ENCODE data around the gene ARHGAP6.
"Not testable (repeated sequence)": the region's sequence is repeated elsewhere in the genome, so short reads cannot be mapped to it uniquely, and the experiment has no call there.

Gene ARHGAP6

DNA sequence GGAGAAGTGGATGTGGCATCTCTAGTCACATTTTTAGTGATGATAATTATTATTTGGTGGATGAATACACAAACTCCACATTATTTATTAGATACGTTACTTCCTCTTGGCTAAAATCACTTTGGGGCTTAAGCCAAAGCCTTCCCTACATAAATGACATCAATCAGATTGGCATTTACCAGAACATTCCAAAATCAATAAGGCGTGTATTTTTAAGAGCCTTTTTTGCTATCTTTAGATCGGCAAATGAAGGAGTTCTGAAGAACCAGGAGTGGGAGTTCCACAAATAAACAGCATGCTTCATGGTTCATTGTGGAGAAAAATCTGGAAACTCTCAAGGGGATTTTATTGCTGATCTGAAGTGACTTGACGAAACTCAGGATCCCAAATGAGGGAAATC lies 282.8 kb downstream of the ARHGAP6 start:
- no peak for DNase-seq

DNA sequence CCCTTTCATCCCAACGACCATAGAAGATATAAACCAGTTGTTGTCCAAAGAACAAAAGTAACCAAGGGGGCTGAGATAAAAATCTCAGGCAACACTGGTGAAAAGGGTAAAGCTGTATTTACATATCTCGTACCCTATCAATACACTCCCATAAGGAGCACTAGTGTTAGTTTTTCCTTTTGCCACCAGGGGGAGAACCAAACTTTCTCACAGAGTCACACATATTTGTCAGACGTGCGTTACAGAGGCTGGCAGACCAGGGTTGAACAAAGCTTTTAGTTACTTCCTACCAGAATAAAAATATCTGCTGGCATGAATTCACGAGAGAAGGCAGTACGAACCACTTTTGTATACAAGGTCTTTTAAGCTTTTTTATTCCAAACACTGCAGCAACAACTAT lies 284.3 kb downstream of the ARHGAP6 start:
- no peak for DNase-seq

DNA sequence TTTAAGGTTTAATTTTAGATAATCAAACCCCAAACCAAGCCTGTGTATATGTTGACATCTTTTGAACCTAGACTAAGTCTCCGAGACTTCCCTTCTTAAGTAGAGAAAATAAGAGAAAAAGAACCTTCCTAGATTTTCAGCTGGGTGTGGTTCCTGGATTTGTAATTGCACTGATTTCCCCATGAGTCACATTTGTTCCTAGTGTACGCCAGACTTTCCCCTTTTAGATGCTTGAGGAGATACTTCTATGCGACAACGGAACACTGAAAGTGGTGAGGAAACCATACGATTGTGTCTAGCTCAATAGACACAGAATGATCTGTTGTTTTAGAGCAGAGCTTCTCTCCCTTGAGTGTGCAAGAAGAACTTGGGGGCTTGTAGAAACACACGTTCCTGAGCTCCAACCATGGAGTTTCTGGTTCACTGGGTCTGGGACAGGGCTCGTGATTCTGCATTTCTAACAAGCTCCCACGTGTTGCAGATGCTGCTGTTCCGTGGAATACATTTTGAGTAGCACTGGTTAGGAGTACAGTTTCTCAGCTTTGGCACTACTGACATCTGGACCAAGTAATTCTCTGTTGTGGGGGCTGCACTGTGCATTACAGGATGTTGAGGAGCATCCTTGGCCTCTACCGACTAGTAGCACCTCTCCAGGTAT lies 285.4 kb downstream of the ARHGAP6 start:
- no peak for DNase-seq

DNA sequence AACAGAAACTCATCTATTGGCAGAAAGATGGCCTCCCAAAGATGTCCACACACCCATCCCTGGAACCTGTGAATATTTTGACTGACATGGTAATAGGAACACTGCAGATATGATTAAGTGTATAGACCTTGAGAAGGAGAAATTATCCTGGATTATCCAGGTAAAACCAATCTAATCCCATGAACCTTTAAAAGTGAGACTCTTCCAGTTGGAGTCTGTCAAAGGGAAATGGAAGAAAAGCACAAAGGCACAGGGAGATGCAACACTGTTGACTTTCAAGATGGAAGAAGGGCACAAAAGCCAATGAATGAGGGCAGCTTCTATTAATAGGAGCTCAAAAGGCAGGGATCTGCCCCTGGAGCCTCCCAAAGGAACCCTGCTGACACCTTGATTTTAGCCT lies 289.6 kb downstream of the ARHGAP6 start:
- DNase-seq, result no peak

DNA sequence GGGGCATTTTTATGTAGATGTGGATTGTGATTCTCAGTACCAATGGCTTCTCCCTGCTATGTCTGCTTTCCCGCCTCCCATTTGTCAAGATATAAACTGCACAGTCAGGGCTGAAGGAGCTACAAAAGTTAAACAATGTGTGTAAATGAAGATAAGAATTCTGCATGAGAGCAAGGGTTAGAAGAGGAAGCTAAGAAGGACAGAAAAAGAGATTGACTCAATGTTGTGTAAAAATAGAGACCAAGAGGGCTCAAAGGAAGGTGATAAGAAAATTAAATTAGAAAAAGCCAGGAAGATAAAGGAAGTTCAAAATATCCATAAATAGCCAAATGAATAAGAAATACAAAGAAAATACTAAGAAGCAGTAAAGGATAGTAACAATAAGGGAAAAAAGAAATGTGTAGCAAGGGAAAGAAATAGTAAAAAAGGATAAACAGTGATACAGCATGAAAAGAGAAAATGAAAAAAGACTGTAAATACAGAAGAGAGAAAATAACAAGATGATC lies 290.1 kb downstream of the ARHGAP6 start:
- DNase-seq, result no peak

DNA sequence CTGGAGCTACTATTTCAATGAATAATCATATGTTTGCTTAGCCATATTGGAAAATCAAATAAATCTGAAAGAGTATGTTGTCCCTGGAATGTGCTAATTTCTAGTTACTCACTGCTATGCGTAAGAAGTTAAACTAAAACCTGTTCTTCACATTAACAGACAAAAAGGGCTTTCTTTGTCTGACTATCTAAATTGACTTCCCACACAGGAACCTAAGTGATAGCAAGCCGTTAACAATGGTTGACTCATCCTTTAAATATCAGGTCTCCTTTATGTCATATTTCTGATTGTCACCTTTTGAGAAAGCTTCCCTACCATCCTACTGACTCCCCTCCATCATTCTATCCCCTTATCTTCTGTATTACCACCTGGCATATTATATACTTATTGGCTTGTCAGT lies 291.1 kb downstream of the ARHGAP6 start:
- DNase-seq, result no peak

DNA sequence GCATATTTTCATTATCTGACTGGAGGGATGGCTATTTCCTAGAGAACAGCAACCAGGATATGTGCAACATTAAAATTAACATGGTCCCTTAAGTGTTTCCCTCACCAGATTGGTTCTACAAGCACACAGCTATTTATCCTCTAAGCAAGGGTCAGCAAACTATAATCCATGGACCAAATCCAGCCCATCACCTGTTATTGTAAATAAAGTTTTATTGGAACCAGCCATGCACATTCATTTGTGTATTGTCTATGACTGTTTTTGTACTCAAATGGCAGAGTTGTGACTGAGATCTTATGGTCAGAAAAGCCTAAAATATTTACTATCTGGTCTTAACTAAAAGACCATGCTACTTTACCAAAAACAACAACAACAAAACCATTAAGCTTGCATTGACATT lies 294.6 kb downstream of the ARHGAP6 start:
- no peak for DNase-seq

DNA sequence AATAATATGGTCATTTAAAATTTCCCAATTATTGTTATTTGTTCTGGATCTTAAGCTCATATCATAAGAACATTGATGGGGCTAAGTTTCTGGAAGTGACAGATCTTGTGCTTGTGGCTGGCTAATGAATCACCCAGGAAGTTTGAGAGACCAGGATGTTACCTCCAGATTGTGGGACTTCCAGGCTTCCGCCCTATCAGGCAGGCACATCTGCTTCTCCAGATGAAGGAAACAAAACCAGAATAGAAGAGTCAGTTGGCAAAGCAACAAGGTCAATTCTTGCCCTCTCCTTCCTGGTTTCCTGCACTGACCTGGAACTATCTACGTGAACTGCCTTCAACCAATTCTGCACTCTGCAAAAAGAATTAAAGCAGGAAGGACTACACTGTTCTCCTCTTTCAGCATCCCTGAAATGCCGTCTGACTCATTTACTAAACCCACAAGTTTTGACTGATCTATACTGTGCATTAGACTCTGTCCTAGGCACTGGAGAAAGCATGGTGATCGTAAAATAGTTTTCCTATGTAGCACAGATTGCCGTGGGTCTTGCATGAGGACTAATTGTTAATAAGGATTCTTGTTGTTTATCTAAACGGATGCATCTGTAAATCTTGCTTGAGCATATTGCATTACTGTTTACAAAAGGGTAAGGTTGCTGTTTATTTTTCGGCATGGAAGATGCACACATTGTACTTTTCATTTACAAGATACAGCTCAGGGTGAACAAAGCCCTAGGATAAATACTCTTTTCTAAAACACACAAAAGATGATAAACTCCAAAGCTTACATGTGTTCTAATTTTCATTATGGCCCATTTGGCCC lies 297.9 kb downstream of the ARHGAP6 start:
- no peak for DNase-seq

DNA sequence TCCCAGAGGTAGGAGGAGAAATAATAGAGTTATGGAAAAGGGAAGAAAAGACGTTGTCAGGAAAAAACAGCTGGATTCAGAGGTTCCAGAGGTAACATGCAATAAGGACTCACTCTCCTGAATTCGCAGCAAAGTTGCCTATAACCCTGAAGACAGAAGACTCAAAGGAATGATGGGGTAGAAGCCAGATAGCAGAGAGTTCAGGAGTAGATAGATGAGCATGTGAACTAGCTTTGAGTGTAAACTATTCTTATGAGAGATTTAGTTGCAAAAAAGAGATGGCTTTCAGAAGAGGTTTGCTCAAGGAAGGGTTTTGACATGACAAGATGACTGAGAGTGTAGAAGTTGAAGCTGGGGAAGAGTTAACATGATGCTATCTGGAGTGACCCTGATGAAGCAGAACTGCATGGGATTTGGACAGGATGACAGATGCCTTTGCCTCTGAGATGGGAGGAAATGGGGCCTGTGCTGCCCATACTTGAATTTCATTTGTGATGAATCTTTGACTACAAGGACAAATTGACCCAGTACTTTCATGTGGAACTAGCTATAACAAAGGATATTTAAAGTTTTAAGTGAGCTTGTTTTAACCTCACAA lies 298.6 kb downstream of the ARHGAP6 start:
- no peak for DNase-seq

DNA sequence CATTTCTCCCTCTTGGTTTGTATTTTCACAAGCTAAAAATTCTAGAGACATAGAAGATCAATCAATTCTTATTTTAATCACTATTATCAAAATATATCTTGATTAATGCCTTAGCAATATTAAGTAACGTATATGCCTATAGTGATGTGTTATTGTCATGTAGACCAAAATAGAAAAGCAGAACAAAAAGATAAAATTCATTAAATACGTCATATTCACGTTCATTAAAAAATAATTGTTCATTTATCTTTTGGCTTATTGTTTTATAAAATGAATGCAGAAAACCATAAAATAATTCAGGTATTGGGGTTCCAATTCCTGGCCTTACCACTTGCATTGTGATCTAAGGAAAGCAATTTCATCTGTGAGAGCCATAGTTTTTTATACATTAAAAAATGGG lies 300.3 kb downstream of the ARHGAP6 start:
- no peak for DNase-seq

DNA sequence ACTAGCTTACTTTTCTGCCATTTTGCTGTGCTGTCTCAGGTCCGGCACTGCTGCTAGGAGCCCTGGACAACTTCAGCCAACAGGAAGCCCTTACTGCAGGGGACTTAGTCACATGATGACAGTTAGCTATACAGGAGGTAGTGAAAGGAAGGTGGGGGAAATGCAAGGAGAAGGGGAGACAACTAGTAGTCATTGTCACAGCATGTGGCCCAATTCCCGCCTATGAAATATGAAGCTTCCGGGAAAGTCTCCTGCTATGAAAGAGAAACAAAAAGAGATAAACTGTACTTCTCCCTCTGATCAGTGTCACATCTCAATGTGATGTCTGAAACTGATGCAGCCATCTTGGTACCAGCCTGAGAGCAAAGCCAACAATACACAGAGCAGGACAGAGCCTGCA lies 300.9 kb downstream of the ARHGAP6 start:
- no peak for DNase-seq

DNA sequence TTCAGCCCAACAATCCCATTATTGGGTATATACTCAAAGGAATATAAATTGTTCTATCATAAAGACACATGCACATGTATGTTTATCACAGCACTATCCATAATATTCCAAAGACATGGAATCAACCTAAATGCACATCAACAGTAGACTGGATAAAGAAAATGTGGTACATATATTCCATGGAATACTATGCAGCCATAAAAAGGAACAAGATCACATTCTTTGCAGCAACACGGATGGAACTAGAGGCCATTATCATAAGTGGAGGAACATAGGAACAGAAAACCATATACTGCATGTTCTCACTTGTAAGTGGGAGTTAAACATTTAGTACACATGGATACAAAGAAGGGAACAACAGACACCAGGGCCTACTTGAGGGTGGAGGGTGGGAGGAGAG lies 301.9 kb downstream of the ARHGAP6 start:
- not testable (repeated sequence) for DNase-seq

DNA sequence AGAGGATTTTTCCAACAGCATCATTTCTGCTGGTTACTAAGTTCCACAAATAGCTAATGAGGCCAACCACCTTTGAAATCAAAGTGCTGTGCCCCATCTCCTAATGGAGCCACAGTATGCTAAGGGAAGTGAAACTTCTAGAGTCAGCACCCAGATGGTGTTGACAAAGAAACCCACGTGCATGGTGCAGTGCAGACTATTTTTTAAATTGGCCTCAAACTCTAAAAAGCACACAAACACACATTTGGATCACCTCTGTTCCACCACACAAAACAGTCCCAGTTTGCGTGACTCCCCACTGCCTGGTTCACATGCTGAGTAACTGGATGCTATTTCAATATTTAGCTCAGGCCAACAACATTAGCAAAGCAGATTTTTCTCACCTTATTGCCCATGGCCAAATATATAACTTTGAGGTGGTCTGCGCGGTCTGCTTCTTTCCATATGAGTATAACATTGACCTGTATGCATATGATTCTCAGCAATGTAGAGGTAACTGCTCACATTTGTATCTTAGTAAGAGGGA lies 302.6 kb downstream of the ARHGAP6 start:
- DNase-seq, result no peak

DNA sequence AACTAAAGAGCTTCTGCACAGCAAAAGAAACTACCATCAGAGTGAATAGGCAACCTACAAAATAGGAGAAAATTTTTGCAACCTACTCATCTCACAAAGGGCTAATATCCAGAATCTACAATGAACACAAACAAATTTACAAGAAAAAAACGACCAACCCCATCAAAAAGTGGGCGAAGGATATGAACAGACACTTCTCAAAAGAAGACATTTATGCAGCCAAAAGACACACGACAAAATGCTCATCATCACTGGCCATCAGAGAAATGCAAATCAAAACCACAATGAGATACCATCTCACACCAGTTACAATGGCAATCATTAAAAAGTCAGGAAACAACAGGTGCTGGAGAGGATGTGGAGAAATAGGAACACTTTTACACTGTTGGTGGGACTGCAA lies 304.1 kb downstream of the ARHGAP6 start:
- not testable (repeated sequence) for DNase-seq

DNA sequence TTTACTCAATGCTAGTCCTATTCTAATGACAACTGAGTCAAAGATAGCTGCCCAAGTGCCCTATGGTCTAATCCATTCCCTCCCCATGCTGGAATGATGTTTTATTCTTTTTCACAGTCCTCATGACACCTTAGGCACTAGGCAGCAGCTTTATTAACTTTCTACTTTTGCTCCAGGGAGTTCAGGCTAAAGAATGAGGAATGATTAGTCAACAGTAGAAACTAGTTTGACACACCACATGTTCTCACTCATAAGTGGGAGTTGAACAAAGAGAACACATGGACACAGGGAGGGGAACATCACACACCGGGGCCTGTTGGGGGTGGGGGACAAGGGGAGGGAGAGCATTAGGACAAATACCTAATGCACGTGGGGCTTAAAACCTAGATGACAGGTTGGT lies 309.8 kb downstream of the ARHGAP6 start:
- not testable (repeated sequence) for DNase-seq

DNA sequence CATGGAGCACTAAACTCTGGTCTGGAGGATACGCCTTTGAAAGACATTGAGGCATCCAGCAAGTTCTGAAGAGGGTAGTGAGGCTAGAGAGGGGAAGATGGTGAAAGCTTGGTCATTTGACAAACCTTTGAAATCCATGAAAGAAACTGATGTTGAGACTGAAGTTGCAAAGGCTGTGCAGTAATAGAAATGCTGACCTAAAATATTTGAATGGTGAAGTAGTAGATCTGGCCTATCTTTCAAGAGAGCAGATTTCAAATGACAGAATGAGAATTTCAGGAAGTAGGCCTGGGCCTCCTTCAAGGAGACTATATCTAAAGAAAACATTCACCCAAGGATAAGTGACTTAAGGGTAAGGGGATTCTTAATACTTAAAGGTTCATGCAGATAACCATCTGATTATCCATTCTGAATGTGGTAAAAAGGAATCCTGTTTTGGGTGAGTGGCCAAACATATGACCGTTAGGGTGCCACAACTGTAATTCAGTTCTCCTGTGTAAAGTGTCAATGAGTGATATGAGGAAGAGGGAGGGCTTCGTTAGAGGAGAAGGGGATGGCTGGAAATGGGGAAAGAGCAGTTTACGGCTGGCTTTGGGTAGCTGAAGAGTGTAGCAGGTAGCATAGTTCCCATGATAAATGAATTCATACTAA lies 310.3 kb downstream of the ARHGAP6 start:
- DNase-seq, result no peak

DNA sequence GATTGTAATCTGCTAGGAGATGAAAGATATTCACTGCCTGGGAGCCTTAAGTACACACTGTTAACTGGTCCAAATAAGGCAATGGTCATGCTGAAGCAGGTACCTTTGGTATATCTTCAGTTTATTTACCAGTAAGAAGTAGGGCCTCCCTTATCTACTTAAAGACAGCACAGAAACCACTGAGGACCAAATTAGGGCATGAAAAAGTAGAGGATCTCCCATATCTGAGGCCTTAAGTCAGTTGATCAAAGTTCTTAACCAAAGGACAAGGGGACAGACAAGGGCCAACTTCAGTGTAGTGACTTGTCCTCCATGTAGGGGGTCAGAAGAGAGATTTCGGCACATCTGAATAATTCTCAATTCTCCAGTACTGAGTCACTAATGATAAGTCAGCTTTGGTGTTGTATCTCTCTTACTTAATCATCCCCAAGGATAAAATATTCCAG lies 313.4 kb downstream of the ARHGAP6 start:
- no peak for DNase-seq

DNA sequence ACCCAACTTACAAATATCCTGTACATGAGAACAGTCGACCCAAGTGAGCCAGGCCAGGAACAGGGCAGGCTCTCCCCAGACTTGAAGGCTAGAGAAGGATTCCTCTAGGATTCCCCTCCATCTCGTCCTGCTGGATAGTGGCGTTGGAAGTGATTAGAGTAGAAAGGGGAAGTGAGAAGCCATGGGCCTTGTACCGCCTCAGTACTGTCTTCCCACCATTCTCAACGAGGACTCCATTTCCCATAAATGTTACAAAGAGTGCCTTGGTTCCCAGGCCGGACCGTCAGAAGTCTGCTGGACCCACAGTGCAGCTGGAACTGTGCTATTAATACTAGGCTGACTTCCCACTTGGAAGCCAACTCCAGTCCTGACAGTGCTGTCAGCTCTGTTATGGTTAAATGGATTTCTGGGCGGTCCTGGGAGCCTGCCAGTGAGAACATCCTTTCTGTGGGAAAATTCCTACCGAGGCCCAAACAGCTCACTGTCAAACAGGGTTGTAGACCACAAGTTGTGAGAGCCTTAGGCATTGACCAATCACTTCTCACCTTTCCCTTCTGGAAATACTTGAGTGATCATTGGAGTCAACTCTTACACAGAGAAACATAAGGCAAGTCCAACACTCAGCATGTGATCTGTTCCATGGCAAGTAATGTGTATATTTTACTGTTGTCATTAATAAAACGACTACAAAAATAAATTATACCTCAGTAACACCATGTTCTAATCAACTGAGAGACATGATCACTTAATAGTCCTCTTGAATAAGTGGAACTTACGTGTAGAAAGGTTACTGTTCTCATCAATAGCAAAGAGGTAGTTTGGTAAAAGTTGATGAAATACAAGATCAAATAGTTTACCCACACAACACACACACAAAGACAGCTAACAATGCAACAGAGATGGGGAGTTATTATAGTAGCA lies 314.1 kb downstream of the ARHGAP6 start:
- no peak for DNase-seq

DNA sequence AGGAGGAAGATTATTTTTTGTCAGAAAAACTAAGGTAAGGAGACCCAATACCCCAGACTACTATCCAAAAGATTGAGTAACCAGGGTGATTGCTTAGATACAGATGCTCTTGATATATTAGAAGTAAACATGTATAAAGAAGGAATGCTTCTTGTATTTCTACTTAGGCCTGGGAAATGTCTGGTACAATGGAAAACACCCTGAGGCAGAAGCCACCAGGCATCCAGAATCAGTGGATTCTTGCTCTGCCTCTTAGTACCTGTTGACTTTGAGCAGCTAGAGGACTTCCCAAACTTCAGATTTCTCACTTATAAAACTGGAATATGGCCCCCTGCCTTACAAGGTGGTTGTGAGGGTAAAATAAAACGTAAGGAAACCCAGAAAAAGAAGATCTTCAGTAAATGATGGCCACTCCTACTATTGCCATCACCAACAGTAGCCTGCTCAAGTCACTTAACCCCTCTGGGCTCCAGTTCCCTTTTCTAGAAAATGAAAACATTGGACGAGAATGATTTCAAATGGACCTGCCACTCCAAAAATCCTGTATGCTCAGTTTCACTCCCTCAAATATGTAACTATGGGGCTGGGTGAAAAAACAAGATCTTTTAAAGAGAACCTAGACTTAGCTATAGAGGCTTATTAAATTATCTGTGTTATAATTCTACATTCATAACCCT lies 315.9 kb downstream of the ARHGAP6 start:
- DNase-seq, result no peak

DNA sequence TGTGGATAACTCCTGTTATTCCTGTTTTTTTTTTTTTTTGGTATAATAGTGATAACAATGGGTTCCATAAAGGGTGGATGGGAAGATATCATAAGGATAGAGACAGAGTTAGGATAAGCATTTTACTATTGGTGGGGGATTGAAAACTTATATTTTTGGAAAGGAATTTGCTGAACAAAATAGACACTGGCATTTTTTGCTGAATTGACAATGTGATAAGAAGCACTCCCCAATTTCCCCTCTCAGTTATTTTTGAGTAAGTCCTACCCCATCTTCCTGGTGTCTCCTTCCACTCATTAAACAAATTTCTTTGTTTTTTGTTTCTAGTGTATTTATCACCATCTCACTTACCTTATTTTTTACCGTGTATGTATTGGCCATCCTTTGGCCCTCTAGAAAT lies 316.7 kb downstream of the ARHGAP6 start:
- DNase-seq, result no peak

DNA sequence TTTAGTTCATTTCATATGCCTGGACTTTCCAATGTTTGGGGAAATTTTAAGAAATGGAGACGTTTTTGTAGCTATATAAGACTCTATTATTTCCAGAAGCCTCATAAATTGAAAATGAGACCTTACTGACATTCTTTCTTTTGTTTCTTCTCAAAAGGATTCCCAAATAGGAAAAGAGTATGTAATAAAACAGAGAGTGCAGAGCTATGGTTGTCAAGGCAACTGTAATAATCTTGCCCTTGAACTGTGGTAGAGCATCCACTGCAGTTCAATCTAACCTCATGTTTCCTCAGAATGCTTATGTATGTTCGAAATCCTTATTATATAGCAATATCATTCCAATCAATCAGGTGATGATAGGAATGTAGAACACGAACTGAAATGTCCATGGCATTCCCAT lies 318.4 kb downstream of the ARHGAP6 start:
- DNase-seq, result no peak

Measured in cortex of kidney (tissue), 1 donor.